Endothelial cell of umbilical vein (primary cell): ENCODE data around the gene DRC1. TPM values are rescaled to one million over a fixed set of nuclear protein-coding genes. Genes with fewer than 3 reads are reported as not detected.

Experiments used
- BruUV-seq: library from RNA; stranded (reverse); fragments of 400-500 nt; replicated peaks from 2 replicates; lab custom pipeline; 2021; lab: Mats Ljungman, UMichigan
- CTCF ChIA-PET: fragments of 300-600, 350-600 bp; sonication (Branson Sonifier 250); formaldehyde crosslinking; loops from one replicate; lab custom pipeline; 2021; ENCODE audit warnings: antibody characterized with exemption, inconsistent platforms; lab: Charles Lee
- POLR2A ChIA-PET: fragments of 300-600, 350-600 bp; sonication (Branson Sonifier 250); formaldehyde crosslinking; loops from one replicate; lab custom pipeline; 2021; ENCODE audit warnings: antibody characterized with exemption, inconsistent platforms; lab: Charles Lee
- DNase-seq: peaks from one replicate; pipeline ENCODE4 v3.0.0-alpha.2; 2011; ENCODE audit warnings: low read depth, low spot score
- FAIRE-seq: peaks from 2 replicates; lab custom pipeline; 2011; peaks lifted over from hg19 to GRCh38; lab: Jason Lieb, UNC
- H2AFZ ChIP-seq: 2 replicates; pipeline ENCODE4 v1.6.0; 2012; ENCODE audit warnings: low read depth, low read length, control low read depth, inconsistent platforms
- H3K27ac ChIP-seq: 2 replicates; pipeline ENCODE4 v1.5.1; 2011; ENCODE audit warnings: low read depth, mild to moderate bottlenecking, control low read depth, low read length, moderate library complexity; ENCODE audit not compliant: insufficient read depth
- H3K27me3 ChIP-seq, 2 experiments: 2 replicates each; pipeline versions ENCODE4 v1.6.0 to v1.6.1; 2011; ENCODE audit warnings: low read length in 2 of 2, mixed read lengths in 1 of 2; ENCODE audit not compliant: control insufficient read depth in 2 of 2, insufficient read depth in 2 of 2
- H3K36me3 ChIP-seq, 2 experiments: 2 replicates in 1 of 2; 3 replicates in 1 of 2; pipeline ENCODE4 v1.5.1; 2011; ENCODE audit warnings: low read length in 2 of 2, mild to moderate bottlenecking in 1 of 2, moderate library complexity in 1 of 2; ENCODE audit not compliant: control insufficient read depth in 2 of 2, insufficient read depth in 2 of 2; ENCODE audit errors: extremely low read depth in 1 of 2
- H3K4me1 ChIP-seq: 3 replicates; pipeline ENCODE4 v1.5.1; 2011; ENCODE audit warnings: mild to moderate bottlenecking, low read length; ENCODE audit not compliant: control insufficient read depth, insufficient read depth; ENCODE audit errors: extremely low read depth
- H3K4me2 ChIP-seq: 2 replicates; pipeline ENCODE4 v1.6.1; 2011; ENCODE audit warnings: low read length, control low read depth, mixed read lengths; ENCODE audit not compliant: insufficient read depth
- H3K4me3 ChIP-seq, 3 experiments: fragments of 200-600 bp in 1 of 3; sonication (generic), shearing (Covaris generic) in 1 of 3; replicated peaks in 1 of 3; 2 replicates each; pipeline ENCODE4 v1.5.1; 2011 to 2016; ENCODE audit warnings: control low read depth in 3 of 3, low read length in 3 of 3, mild to moderate bottlenecking in 2 of 3, inconsistent platforms in 1 of 3, low read depth in 1 of 3, moderate library complexity in 1 of 3; ENCODE audit not compliant: insufficient read depth in 1 of 3
- H3K79me2 ChIP-seq: 2 replicates; pipeline ENCODE4 v1.6.0; 2012; ENCODE audit warnings: low read length, inconsistent platforms; ENCODE audit not compliant: control insufficient read depth, insufficient read depth
- H3K9ac ChIP-seq: replicated peaks from 2 replicates; pipeline ENCODE3; 2011; ENCODE audit warnings: low read length, control low read depth; ENCODE audit not compliant: insufficient read depth; ENCODE audit errors: extremely low read depth
- H3K9me1 ChIP-seq: replicated peaks from 3 replicates; pipeline ENCODE4 v1.6.0; 2011; ENCODE audit warnings: mild to moderate bottlenecking, low read length; ENCODE audit not compliant: control insufficient read depth, insufficient read depth; ENCODE audit errors: extremely low read depth
- H3K9me3 ChIP-seq: replicated peaks from 2 replicates; pipeline ENCODE4 v1.5.1; 2012; ENCODE audit warnings: low read length, inconsistent platforms; ENCODE audit not compliant: control insufficient read depth, insufficient read depth
- H4K20me1 ChIP-seq: replicated peaks from 2 replicates; pipeline ENCODE3; 2011; ENCODE audit warnings: mild to moderate bottlenecking, low read length; ENCODE audit not compliant: control insufficient read depth, insufficient read depth; ENCODE audit errors: extremely low read depth
- CTCF ChIP-seq, 2 donors: IDR thresholded peaks; 1 replicate in 1 of 2; 2 replicates in 1 of 2; pipeline ENCODE4 v1.5.1; 2011; ENCODE audit warnings: low read length in 2 of 2, mild to moderate bottlenecking in 2 of 2, moderate library complexity in 2 of 2, control low read depth in 1 of 2, inconsistent platforms in 1 of 2, low read depth in 1 of 2; ENCODE audit not compliant: insufficient read depth in 1 of 2; ENCODE audit errors: extremely low read depth in 1 of 2
- EZH2 ChIP-seq: IDR thresholded peaks from 2 replicates; pipeline ENCODE4 v1.6.1; 2012; ENCODE audit warnings: borderline replicate concordance, low read depth, mild to moderate bottlenecking, moderate library complexity, low read length, inconsistent platforms; ENCODE audit not compliant: severe bottlenecking
- FOS ChIP-seq: IDR thresholded peaks from 2 replicates; pipeline ENCODE4 v1.6.1; 2011; ENCODE audit warnings: mild to moderate bottlenecking, low read length, moderate library complexity, borderline replicate concordance; ENCODE audit not compliant: insufficient read depth
- GATA2 ChIP-seq: IDR thresholded peaks from 2 replicates; pipeline ENCODE4 v1.7.0; 2011; ENCODE audit warnings: low read depth, mild to moderate bottlenecking, moderate library complexity, mixed read lengths, low read length; ENCODE audit not compliant: insufficient read length, insufficient read depth
- JUN ChIP-seq: IDR thresholded peaks from 2 replicates; pipeline ENCODE4 v1.6.1; 2011; ENCODE audit warnings: borderline replicate concordance, low read depth; ENCODE audit not compliant: insufficient read length, insufficient read depth
- MAX ChIP-seq: IDR thresholded peaks from 2 replicates; pipeline ENCODE4 v1.6.1; 2011; ENCODE audit not compliant: insufficient read depth, insufficient read length
- MYC ChIP-seq: IDR thresholded peaks from one replicate; pipeline ENCODE4 v1.6.1; 2011; ENCODE audit warnings: mild to moderate bottlenecking, low read depth, low read length
- POLR2A ChIP-seq: IDR thresholded peaks from 2 replicates; pipeline ENCODE4 v1.6.1; 2012; ENCODE audit warnings: low read depth, mild to moderate bottlenecking, control low read depth, low read length
- POLR2AphosphoS5 ChIP-seq: IDR thresholded peaks from 2 replicates; pipeline ENCODE4 v1.6.1; 2012; ENCODE audit warnings: low read depth, mild to moderate bottlenecking, control low read depth, low read length, moderate library complexity; ENCODE audit not compliant: insufficient read depth
- dilution Hi-C: fragments of 300-500 bp; cut with MboI; formaldehyde crosslinking; loops from one replicate; pipeline ENCODE4 v1.15.0; 2019; ENCODE audit warnings: low sequenced_read_pairs; ENCODE audit not compliant: extremely low pct_ligation_motif_present
- intact Hi-C: fragments of 100-400 bp; cut with micrococcal nuclease; formaldehyde crosslinking; loops from one replicate; pipeline ENCODE4 v1.10.0; 2022
- polyA plus RNA-seq, 4 experiments: library from polyadenylated mRNA; depleted of rRNA in 3 of 4; stranded (reverse) in 3 of 4; unstranded in 1 of 4; fragments of >200 nt; gene quantifications; 2 replicates each; pipeline versions ENCODE4 v1.2.1 to v1.2.3, GENCODE V29; 2011 to 2012; ENCODE audit warnings: missing spikeins in 1 of 4
- total RNA-seq: library from RNA; stranded (reverse); gene quantifications from 2 replicates; pipeline ENCODE4 v1.2.3, GENCODE V29; 2021

Gene DRC1
- total and polyA plus RNA-seq, 2 donors (not counting 3 experiments of a cell fraction or from before 2014, with no cell fraction given) = 0.44 TPM; not detected in 1

DNA sequence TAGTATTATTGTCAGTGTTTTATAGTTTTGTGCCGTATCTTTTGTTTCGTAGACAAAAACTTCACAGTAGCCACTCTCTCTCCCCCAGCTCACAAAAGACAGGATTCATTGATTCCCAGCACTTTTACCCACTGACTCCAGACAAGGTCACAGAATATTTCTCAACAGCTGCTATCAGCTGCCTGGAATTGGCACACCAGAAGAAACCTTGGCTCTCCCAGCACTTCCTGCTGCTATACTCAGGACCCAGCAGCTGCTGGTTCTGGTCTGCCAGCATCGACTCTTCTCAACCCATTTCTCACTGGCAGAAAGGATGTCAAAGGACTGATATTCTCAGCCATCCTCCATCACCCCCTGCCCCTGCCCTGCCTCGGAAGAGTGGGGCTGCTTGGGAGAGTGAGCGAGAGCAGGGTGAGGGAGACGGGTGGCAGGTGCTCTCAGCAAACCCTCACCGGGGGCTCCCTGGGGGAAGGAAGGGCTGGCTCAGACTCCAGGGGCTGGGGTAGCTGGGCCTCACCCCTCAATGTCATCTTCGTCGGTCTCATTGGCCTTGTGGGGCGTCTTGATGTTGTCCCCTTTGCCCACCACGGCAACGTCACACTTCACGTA is 82.3 kb downstream of the DRC1 start:
- POLR2A ChIA-PET = no interaction called here
- intact Hi-C loops = no loop called here
- FAIRE-seq (no peak), DNase-seq (no peak)
- Histone ChIP-seq H3K36me3 (no peaks in the 10 kb centered on the region), H3K9me3 (no peaks in the 10 kb centered on the region), H2AFZ (no peak overlapping the region), H3K9me1 (no peaks in the 10 kb centered on the region), H3K4me1 (no peaks in the 10 kb centered on the region), H4K20me1 (no peaks in the 10 kb centered on the region), H3K4me3 (no peak overlapping the region), H3K27ac (no peak overlapping the region), H3K4me2 (no peak overlapping the region), H3K27me3 (no peaks in the 10 kb centered on the region), H3K9ac (no peak overlapping the region), H3K79me2 (no peaks in the 10 kb centered on the region)
- BruUV-seq = no TSS peak
- dilution Hi-C loops = no loop called here
- CTCF ChIA-PET = no interaction called here
- TF ChIP-seq FOS (no peak), JUN (no peak), MAX (no peak), POLR2AphosphoS5 (no peak), GATA2 (no peak), MYC (no peak), EZH2 (no peak), POLR2A (no peak), CTCF (IDR thresholded peaks at IDR 0.05; ENCODE audit: extremely low read depth in 1 of 2, insufficient read depth in 1 of 2, low read depth in 1 of 2, low read length in 2 of 2) (no peak)
